ENCODE results near the gene PSMA1. TPM values are rescaled to one million over a fixed set of nuclear protein-coding genes. Genes with fewer than 3 reads are reported as not detected.

The PSMA1 gene
- total RNA-seq, 1 experiment from 2014 or later: 198 TPM

DNA sequence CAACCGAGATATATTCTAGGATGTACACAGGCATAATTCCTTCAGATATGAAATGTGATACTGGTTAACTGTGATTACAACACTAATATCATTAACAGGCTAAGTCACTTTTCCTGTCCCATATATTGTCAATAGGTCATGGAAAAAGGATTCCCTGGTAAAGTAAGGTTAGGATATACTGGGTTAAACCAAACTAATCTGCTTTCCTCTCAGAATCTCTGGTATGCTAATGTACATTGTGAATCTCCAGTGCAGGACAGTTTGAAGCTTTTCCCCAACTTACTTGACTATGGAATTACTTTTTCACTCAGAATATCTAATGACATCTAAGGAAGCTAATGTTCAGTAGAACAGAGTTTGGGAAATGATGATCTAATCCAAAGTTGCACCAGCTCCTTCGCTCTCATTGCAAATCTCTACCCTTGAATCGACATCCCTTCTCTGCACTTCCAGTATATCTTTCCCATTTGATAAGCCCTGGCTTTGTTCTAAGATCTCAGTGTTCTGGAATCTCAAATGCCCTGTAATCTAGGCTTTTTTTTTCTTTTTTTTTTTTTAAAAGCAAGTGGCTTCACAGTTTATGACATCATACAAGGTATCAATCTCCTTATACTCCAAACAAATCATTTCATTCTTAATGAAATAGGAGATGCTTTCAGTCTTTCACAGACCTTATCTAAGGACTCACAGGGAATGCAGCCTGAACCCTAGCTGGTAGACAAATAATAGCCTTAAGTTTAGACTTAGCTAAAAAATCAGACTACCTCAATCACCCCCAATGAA lies 64.3 kb downstream of the PSMA1 start:
- in situ Hi-C loops (cut with HindIII; ENCODE audit: low pct_unique_long_range_greater_than_20kb, low sequenced_read_pairs): no loop called here
- intact Hi-C loops (cut with micrococcal nuclease; ENCODE audit: unreplicated experiment): loop anchor here (1.0 kb wide), 1 partner anchor 156 kb away; no protein-coding TSS in a partner anchor
- DNase-seq (ENCODE audit: low read depth, low spot score) (no peak), ATAC-seq (no peak)
- Histone ChIP-seq H3K4me3 (ENCODE audit: low read depth in 2 of 2, low read length in 2 of 2) (no peak overlapping the region), H3K9me3 (ENCODE audit: control insufficient read depth, insufficient read depth, low read depth, low read length) (no peaks in the 10 kb centered on the region), H3K4me1 (ENCODE audit: control insufficient read depth, insufficient read depth, low read length) (no peaks in the 10 kb centered on the region), H3K27me3 (ENCODE audit: control insufficient read depth, insufficient read depth, low read length) (no peaks in the 10 kb centered on the region), H3K27ac (ENCODE audit: low read length) (no peak overlapping the region), H3K36me3 (ENCODE audit: control insufficient read depth, insufficient read depth, low read length) (peaks cover 11% of the 10 kb centered on the region)
- CTCF ChIA-PET: interaction anchor here (0.6 to 2.5 kb wide), 12 partner anchors 12 to 694 kb away, joined by 3 to 47 read pairs (median 5); no protein-coding TSS in a partner anchor
- TF ChIP-seq, protein P1, sequence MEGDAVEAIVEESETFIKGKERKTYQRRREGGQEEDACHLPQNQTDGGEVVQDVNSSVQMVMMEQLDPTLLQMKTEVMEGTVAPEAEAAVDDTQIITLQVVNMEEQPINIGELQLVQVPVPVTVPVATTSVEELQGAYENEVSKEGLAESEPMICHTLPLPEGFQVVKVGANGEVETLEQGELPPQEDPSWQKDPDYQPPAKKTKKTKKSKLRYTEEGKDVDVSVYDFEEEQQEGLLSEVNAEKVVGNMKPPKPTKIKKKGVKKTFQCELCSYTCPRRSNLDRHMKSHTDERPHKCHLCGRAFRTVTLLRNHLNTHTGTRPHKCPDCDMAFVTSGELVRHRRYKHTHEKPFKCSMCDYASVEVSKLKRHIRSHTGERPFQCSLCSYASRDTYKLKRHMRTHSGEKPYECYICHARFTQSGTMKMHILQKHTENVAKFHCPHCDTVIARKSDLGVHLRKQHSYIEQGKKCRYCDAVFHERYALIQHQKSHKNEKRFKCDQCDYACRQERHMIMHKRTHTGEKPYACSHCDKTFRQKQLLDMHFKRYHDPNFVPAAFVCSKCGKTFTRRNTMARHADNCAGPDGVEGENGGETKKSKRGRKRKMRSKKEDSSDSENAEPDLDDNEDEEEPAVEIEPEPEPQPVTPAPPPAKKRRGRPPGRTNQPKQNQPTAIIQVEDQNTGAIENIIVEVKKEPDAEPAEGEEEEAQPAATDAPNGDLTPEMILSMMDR (IDR thresholded peaks at IDR 0.05): no peak
- TF ChIP-seq TCF7L2 (IDR thresholded peaks at IDR 0.05; ENCODE audit: low read depth, low read length) (no peak), POLR2AphosphoS5 (IDR thresholded peaks at IDR 0.05; ENCODE audit: low read depth, low read length) (no peak), SIN3A (IDR thresholded peaks at IDR 0.05; ENCODE audit: borderline replicate concordance, insufficient read depth, low read depth, low read length) (no peak)
- TF ChIP-seq, protein P2, sequence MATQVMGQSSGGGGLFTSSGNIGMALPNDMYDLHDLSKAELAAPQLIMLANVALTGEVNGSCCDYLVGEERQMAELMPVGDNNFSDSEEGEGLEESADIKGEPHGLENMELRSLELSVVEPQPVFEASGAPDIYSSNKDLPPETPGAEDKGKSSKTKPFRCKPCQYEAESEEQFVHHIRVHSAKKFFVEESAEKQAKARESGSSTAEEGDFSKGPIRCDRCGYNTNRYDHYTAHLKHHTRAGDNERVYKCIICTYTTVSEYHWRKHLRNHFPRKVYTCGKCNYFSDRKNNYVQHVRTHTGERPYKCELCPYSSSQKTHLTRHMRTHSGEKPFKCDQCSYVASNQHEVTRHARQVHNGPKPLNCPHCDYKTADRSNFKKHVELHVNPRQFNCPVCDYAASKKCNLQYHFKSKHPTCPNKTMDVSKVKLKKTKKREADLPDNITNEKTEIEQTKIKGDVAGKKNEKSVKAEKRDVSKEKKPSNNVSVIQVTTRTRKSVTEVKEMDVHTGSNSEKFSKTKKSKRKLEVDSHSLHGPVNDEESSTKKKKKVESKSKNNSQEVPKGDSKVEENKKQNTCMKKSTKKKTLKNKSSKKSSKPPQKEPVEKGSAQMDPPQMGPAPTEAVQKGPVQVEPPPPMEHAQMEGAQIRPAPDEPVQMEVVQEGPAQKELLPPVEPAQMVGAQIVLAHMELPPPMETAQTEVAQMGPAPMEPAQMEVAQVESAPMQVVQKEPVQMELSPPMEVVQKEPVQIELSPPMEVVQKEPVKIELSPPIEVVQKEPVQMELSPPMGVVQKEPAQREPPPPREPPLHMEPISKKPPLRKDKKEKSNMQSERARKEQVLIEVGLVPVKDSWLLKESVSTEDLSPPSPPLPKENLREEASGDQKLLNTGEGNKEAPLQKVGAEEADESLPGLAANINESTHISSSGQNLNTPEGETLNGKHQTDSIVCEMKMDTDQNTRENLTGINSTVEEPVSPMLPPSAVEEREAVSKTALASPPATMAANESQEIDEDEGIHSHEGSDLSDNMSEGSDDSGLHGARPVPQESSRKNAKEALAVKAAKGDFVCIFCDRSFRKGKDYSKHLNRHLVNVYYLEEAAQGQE (IDR thresholded peaks at IDR 0.05; ENCODE audit: insufficient read depth in 1 of 2, low read depth in 2 of 2, low read length in 1 of 2): no peak
- no TSS peak for BruUV-seq (replicated peaks)
- POLR2A ChIA-PET: no interaction called here

Other genes with a start within 250 kb of the PSMA1 start
- 58.4 TPM for gene RRAS2, start 161.2 kb downstream of the PSMA1 start, total RNA-seq (2021; ENCODE audit: unreplicated experiment)
- 123 TPM for gene COPB1, start 20.6 kb downstream of the PSMA1 start, total RNA-seq (2021; ENCODE audit: unreplicated experiment)
- gene PDE3B, start 123.4 kb upstream of the PSMA1 start, total RNA-seq (2021; ENCODE audit: unreplicated experiment): 33.0 TPM